GM23338 (cell line): ENCODE data around the gene COPS2. TPM values are rescaled to one million over a fixed set of nuclear protein-coding genes. Genes with fewer than 3 reads are reported as not detected.

Experiments used
- ATAC-seq: fragments of 200-7000 bp; cut with Tn5 transposase; 3 replicates; pipeline ENCODE4 v1.9.1; 2020
- DNase-seq: peaks from one replicate; pipeline ENCODE4 v3.0.0-alpha.2; 2015; ENCODE audit warnings: low spot score
- H2AFZ ChIP-seq: fragments of 200-600 bp; sonication (generic); 2 replicates; pipeline ENCODE4 v1.8.0; 2016; ENCODE audit warnings: antibody characterized with exemption, mild to moderate bottlenecking, moderate library complexity
- H3F3A ChIP-seq: fragments of 200-600 bp; sonication (generic); replicated peaks from 2 replicates; pipeline ENCODE4 v1.8.0; 2017; ENCODE audit warnings: antibody characterized with exemption, mixed run types, low read depth
- H3K27ac ChIP-seq: fragments of 200-600 bp; sonication (generic); 2 replicates; pipeline ENCODE4 v1.6.1; 2016; ENCODE audit warnings: low read depth
- H3K27me3 ChIP-seq: fragments of 200-600 bp; sonication (generic); 2 replicates; pipeline ENCODE4 v1.8.0; 2016; ENCODE audit warnings: mild to moderate bottlenecking, mixed run types, moderate library complexity; ENCODE audit not compliant: insufficient read depth
- H3K36me3 ChIP-seq: fragments of 200-600 bp; sonication (generic); 2 replicates; pipeline ENCODE4 v1.8.0; 2016; ENCODE audit warnings: mild to moderate bottlenecking; ENCODE audit not compliant: insufficient read depth
- H3K4me1 ChIP-seq: fragments of 200-600 bp; sonication (generic); 2 replicates; pipeline ENCODE4 v1.8.0; 2016; ENCODE audit warnings: mild to moderate bottlenecking, moderate library complexity; ENCODE audit not compliant: insufficient read depth
- H3K4me2 ChIP-seq: fragments of 200-600 bp; sonication (generic); 2 replicates; pipeline ENCODE4 v1.7.1; 2017; ENCODE audit warnings: mixed run types
- H3K4me3 ChIP-seq: fragments of 200-600 bp; sonication (generic); 2 replicates; pipeline ENCODE4 v1.6.1; 2016; ENCODE audit warnings: mixed run types
- H3K79me2 ChIP-seq: fragments of 200-600 bp; sonication (generic); replicated peaks from 2 replicates; pipeline ENCODE4 v1.8.0; 2017; ENCODE audit warnings: mild to moderate bottlenecking; ENCODE audit not compliant: insufficient read depth
- H3K9me2 ChIP-seq: fragments of 200-600 bp; sonication (generic); 2 replicates; pipeline ENCODE4 v1.8.0; 2017; ENCODE audit not compliant: insufficient read depth
- H4K20me1 ChIP-seq: fragments of 200-600 bp; sonication (generic); replicated peaks from 2 replicates; pipeline ENCODE4 v1.8.0; 2017; ENCODE audit warnings: mild to moderate bottlenecking; ENCODE audit not compliant: insufficient read depth
- H3K27ac Mint-ChIP-seq: 2 replicates; pipeline ENCODE4 v1.8.0; 2020; ENCODE audit warnings: inconsistent platforms, mild to moderate bottlenecking, moderate library complexity, mixed read lengths
- H3K27me3 Mint-ChIP-seq: 3 replicates; pipeline ENCODE4 v1.8.0; 2022; ENCODE audit warnings: low read depth, mild to moderate bottlenecking, moderate library complexity, mixed read lengths, inconsistent platforms; ENCODE audit not compliant: insufficient read depth, poor library complexity
- H3K36me3 Mint-ChIP-seq: 3 replicates; pipeline ENCODE4 v1.8.0; 2021; ENCODE audit warnings: low read depth, mild to moderate bottlenecking, inconsistent platforms, moderate library complexity, mixed read lengths
- H3K4me1 Mint-ChIP-seq: 3 replicates; pipeline ENCODE4 v1.8.0; 2020; ENCODE audit warnings: mild to moderate bottlenecking, inconsistent platforms, mixed read lengths
- H3K4me3 Mint-ChIP-seq: 3 replicates; pipeline ENCODE4 v1.8.0; 2021; ENCODE audit warnings: moderate library complexity, mild to moderate bottlenecking, inconsistent platforms, mixed read lengths
- H3K9me3 Mint-ChIP-seq: 3 replicates; pipeline ENCODE4 v1.8.0; 2020; ENCODE audit warnings: moderate library complexity, mild to moderate bottlenecking, inconsistent platforms, mixed read lengths
- CREB1 ChIP-seq: fragments of 250-450 bp; sonication (Bioruptor Pico); IDR thresholded peaks from 2 replicates; pipeline ENCODE4 v1.5.0; 2020; ENCODE audit warnings: low read depth, mild to moderate bottlenecking, moderate library complexity
- EZH2 ChIP-seq: fragments of 200-600 bp; sonication (generic); IDR thresholded peaks from one replicate; pipeline ENCODE4 v1.8.0; 2017; ENCODE audit warnings: antibody characterized with exemption, mild to moderate bottlenecking, low read depth; ENCODE audit not compliant: unreplicated experiment
- EZH2phosphoT487 ChIP-seq: fragments of 200-600 bp; sonication (generic); IDR thresholded peaks from one replicate; pipeline ENCODE4 v1.8.1; 2018; ENCODE audit warnings: antibody characterized with exemption; ENCODE audit not compliant: unreplicated experiment
- JUNB ChIP-seq: IDR thresholded peaks from one replicate; pipeline ENCODE4 v1.6.1; 2016; ENCODE audit warnings: antibody characterized with exemption; ENCODE audit not compliant: unreplicated experiment
- NANOG ChIP-seq: IDR thresholded peaks from 2 replicates; pipeline ENCODE4 v1.6.1; 2016; ENCODE audit warnings: antibody characterized with exemption, borderline replicate concordance
- POLR2AphosphoS5 ChIP-seq: IDR thresholded peaks from 2 replicates; pipeline ENCODE4 v1.6.1; 2016; ENCODE audit warnings: antibody characterized with exemption, low read depth
- STAT1 ChIP-seq: IDR thresholded peaks from one replicate; pipeline ENCODE4 v1.6.1; 2016; ENCODE audit warnings: antibody characterized with exemption; ENCODE audit not compliant: unreplicated experiment
- ZNF114 ChIP-seq: fragments of 250-450 bp; sonication (Bioruptor Pico); IDR thresholded peaks from 2 replicates; pipeline ENCODE4 v1.5.0; 2020; ENCODE audit warnings: mild to moderate bottlenecking, moderate library complexity
- ZNF331 ChIP-seq: fragments of 250-450 bp; sonication (Bioruptor Pico); IDR thresholded peaks from 2 replicates; pipeline ENCODE4 v1.5.0; 2020; ENCODE audit warnings: low read depth, mild to moderate bottlenecking, moderate library complexity
- polyA plus RNA-seq: library from polyadenylated mRNA; unstranded; fragments of >200 nt; fragmentation: Nextera tagmentation; extraction: Ambion mirVana; gene quantifications from 2 replicates; pipeline ENCODE4 v1.2.1, GENCODE V29; 2016
- total RNA-seq: library from RNA; depleted of rRNA; stranded (reverse); fragments of >200 nt; shearing (Covaris generic); gene quantifications from 2 replicates; pipeline ENCODE4 v1.2.3, GENCODE V29; 2014
- TF ChIP-seq, protein P1 (sequence below), 2 experiments: fragments of 200-600 bp in 1 of 2; sonication (generic) in 1 of 2; conservative IDR thresholded peaks; 2 replicates each; pipeline versions ENCODE4 v1.5.1 to v1.6.1; 2016 to 2017; ENCODE audit warnings: antibody characterized with exemption in 2 of 2, low read depth in 2 of 2, mild to moderate bottlenecking in 2 of 2, moderate library complexity in 1 of 2
- TF ChIP-seq, protein P2 (sequence below): IDR thresholded peaks from one replicate; pipeline ENCODE4 v1.6.1; 2018; ENCODE audit warnings: antibody characterized with exemption; ENCODE audit not compliant: unreplicated experiment
- TF ChIP-seq, protein P3 (sequence below): fragments of 250-450 bp; sonication (Bioruptor Pico); IDR thresholded peaks from 2 replicates; pipeline ENCODE4 v1.5.0; 2020; ENCODE audit warnings: mild to moderate bottlenecking, moderate library complexity
- TF ChIP-seq, protein P4 (sequence below): IDR thresholded peaks from 2 replicates; pipeline ENCODE4 v1.6.1; 2016; ENCODE audit warnings: antibody characterized with exemption

Gene COPS2
- total and polyA plus RNA-seq, 2 experiments from 2014 or later: 38.7 to 67.3 TPM

DNA sequence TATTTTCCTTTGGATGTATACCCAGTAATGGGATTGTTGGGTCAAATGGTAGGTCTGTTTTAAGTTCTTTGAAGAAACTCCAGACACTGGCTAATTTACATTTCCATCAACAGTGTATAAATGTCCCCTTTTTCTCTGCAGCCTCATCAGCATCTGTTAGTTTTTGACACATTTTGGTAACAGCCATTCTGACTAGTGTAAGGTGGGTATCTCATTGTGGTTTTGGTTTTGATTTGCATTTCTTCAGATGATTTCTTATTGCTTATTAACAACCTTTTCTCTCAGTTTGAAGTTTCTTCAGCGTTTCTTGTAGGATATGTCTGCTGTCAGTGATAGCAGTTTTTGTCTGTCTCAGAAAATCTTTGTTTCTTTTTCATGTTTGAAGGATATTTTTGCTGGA, 30.1 kb upstream of the COPS2 start:
- Histone ChIP-seq H3K36me3 (no peaks in the 10 kb centered on the region), H3K79me2 (no peaks in the 10 kb centered on the region), H3K27me3 (no peaks in the 10 kb centered on the region), H2AFZ (no peak overlapping the region), H3K9me2 (peaks cover 3% of the 10 kb centered on the region; the same call in 1 of the 2 replicates), H3K4me1 (peaks cover 31% of the 10 kb centered on the region), H3F3A (no peaks in the 10 kb centered on the region), H3K4me2 (no peak overlapping the region), H3K4me3 (no peak overlapping the region), H3K27ac (no peak overlapping the region), H4K20me1 (no peaks in the 10 kb centered on the region)
- Mint-ChIP-seq H3K27me3 (peaks cover 2% of the 10 kb centered on the region), H3K36me3 (no peaks in the 10 kb centered on the region; the same call in 2 of the 3 replicates), H3K4me1 (peaks cover 21% of the 10 kb centered on the region), H3K27ac (no peak overlapping the region), H3K9me3 (no peaks in the 10 kb centered on the region), H3K4me3 (no peak overlapping the region)
- DNase-seq: no peak
- TF ChIP-seq POLR2AphosphoS5: no peak
- no peak for TF ChIP-seq STAT1
- TF ChIP-seq, protein P1, sequence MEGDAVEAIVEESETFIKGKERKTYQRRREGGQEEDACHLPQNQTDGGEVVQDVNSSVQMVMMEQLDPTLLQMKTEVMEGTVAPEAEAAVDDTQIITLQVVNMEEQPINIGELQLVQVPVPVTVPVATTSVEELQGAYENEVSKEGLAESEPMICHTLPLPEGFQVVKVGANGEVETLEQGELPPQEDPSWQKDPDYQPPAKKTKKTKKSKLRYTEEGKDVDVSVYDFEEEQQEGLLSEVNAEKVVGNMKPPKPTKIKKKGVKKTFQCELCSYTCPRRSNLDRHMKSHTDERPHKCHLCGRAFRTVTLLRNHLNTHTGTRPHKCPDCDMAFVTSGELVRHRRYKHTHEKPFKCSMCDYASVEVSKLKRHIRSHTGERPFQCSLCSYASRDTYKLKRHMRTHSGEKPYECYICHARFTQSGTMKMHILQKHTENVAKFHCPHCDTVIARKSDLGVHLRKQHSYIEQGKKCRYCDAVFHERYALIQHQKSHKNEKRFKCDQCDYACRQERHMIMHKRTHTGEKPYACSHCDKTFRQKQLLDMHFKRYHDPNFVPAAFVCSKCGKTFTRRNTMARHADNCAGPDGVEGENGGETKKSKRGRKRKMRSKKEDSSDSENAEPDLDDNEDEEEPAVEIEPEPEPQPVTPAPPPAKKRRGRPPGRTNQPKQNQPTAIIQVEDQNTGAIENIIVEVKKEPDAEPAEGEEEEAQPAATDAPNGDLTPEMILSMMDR (conservative IDR thresholded peaks at IDR 0.05; ENCODE audit: low read depth in 2 of 2): no peak
- no peak for TF ChIP-seq EZH2phosphoT487
- no peak for TF ChIP-seq ZNF331 (CRISPR knock-in tag)
- TF ChIP-seq, protein P2, sequence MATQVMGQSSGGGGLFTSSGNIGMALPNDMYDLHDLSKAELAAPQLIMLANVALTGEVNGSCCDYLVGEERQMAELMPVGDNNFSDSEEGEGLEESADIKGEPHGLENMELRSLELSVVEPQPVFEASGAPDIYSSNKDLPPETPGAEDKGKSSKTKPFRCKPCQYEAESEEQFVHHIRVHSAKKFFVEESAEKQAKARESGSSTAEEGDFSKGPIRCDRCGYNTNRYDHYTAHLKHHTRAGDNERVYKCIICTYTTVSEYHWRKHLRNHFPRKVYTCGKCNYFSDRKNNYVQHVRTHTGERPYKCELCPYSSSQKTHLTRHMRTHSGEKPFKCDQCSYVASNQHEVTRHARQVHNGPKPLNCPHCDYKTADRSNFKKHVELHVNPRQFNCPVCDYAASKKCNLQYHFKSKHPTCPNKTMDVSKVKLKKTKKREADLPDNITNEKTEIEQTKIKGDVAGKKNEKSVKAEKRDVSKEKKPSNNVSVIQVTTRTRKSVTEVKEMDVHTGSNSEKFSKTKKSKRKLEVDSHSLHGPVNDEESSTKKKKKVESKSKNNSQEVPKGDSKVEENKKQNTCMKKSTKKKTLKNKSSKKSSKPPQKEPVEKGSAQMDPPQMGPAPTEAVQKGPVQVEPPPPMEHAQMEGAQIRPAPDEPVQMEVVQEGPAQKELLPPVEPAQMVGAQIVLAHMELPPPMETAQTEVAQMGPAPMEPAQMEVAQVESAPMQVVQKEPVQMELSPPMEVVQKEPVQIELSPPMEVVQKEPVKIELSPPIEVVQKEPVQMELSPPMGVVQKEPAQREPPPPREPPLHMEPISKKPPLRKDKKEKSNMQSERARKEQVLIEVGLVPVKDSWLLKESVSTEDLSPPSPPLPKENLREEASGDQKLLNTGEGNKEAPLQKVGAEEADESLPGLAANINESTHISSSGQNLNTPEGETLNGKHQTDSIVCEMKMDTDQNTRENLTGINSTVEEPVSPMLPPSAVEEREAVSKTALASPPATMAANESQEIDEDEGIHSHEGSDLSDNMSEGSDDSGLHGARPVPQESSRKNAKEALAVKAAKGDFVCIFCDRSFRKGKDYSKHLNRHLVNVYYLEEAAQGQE: no peak
- TF ChIP-seq NANOG: no peak
- TF ChIP-seq, protein P3, sequence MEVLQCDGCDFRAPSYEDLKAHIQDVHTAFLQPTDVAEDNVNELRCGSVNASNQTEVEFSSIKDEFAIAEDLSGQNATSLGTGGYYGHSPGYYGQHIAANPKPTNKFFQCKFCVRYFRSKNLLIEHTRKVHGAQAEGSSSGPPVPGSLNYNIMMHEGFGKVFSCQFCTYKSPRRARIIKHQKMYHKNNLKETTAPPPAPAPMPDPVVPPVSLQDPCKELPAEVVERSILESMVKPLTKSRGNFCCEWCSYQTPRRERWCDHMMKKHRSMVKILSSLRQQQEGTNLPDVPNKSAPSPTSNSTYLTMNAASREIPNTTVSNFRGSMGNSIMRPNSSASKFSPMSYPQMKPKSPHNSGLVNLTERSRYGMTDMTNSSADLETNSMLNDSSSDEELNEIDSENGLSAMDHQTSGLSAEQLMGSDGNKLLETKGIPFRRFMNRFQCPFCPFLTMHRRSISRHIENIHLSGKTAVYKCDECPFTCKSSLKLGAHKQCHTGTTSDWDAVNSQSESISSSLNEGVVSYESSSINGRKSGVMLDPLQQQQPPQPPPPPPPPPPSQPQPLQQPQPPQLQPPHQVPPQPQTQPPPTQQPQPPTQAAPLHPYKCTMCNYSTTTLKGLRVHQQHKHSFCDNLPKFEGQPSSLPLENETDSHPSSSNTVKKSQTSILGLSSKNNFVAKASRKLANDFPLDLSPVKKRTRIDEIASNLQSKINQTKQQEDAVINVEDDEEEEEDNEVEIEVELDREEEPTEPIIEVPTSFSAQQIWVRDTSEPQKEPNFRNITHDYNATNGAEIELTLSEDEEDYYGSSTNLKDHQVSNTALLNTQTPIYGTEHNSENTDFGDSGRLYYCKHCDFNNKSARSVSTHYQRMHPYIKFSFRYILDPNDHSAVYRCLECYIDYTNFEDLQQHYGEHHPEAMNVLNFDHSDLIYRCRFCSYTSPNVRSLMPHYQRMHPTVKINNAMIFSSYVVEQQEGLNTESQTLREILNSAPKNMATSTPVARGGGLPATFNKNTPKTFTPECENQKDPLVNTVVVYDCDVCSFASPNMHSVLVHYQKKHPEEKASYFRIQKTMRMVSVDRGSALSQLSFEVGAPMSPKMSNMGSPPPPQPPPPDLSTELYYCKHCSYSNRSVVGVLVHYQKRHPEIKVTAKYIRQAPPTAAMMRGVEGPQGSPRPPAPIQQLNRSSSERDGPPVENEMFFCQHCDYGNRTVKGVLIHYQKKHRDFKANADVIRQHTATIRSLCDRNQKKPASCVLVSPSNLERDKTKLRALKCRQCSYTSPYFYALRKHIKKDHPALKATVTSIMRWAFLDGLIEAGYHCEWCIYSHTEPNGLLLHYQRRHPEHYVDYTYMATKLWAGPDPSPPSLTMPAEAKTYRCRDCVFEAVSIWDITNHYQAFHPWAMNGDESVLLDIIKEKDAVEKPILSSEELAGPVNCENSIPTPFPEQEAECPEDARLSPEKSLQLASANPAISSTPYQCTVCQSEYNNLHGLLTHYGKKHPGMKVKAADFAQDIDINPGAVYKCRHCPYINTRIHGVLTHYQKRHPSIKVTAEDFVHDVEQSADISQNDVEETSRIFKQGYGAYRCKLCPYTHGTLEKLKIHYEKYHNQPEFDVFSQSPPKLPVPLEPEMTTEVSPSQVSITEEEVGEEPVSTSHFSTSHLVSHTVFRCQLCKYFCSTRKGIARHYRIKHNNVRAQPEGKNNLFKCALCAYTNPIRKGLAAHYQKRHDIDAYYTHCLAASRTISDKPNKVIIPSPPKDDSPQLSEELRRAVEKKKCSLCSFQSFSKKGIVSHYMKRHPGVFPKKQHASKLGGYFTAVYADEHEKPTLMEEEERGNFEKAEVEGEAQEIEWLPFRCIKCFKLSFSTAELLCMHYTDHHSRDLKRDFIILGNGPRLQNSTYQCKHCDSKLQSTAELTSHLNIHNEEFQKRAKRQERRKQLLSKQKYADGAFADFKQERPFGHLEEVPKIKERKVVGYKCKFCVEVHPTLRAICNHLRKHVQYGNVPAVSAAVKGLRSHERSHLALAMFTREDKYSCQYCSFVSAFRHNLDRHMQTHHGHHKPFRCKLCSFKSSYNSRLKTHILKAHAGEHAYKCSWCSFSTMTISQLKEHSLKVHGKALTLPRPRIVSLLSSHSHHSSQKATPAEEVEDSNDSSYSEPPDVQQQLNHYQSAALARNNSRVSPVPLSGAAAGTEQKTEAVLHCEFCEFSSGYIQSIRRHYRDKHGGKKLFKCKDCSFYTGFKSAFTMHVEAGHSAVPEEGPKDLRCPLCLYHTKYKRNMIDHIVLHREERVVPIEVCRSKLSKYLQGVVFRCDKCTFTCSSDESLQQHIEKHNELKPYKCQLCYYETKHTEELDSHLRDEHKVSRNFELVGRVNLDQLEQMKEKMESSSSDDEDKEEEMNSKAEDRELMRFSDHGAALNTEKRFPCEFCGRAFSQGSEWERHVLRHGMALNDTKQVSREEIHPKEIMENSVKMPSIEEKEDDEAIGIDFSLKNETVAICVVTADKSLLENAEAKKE: no peak
- TF ChIP-seq, protein P4, sequence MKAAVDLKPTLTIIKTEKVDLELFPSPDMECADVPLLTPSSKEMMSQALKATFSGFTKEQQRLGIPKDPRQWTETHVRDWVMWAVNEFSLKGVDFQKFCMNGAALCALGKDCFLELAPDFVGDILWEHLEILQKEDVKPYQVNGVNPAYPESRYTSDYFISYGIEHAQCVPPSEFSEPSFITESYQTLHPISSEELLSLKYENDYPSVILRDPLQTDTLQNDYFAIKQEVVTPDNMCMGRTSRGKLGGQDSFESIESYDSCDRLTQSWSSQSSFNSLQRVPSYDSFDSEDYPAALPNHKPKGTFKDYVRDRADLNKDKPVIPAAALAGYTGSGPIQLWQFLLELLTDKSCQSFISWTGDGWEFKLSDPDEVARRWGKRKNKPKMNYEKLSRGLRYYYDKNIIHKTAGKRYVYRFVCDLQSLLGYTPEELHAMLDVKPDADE: no peak
- TF ChIP-seq CREB1 (CRISPR knock-in tag): no peak
- TF ChIP-seq JUNB: no peak
- no peak for TF ChIP-seq EZH2
- TF ChIP-seq ZNF114 (CRISPR knock-in tag): no peak
- no peak for ATAC-seq
